PC-9 (cell line): Measurements from ENCODE around the gene NAA15. TPM values are rescaled to one million over a fixed set of nuclear protein-coding genes. Genes with fewer than 3 reads are reported as not detected.

Experiments used
- BruUV-seq: library from RNA; stranded (reverse); fragments of 400-500 nt; replicated peaks from 2 replicates; lab custom pipeline; 2021; lab: Mats Ljungman, UMichigan
- CTCF ChIA-PET: fragments of 300-600 bp; sonication (Branson Sonifier 250); formaldehyde crosslinking; loops from one replicate; lab custom pipeline; 2022; ENCODE audit warnings: antibody characterized with exemption; lab: Charles Lee
- POLR2A ChIA-PET: fragments of 300-600 bp; sonication (Branson Sonifier 250); formaldehyde crosslinking; loops from one replicate; lab custom pipeline; 2022; ENCODE audit warnings: antibody characterized with exemption; ENCODE audit not compliant: unreplicated experiment; lab: Charles Lee
- DNase-seq, 2 experiments: peaks; one replicate each; pipeline versions ENCODE4 v3.0.0 to v3.0.0-alpha.2; 2015 to 2022; ENCODE audit warnings: mixed read lengths in 1 of 2
- H2AFZ ChIP-seq: fragments of 200-600 bp; sonication (generic); 2 replicates; pipeline ENCODE4 v1.8.1; 2017; ENCODE audit warnings: antibody characterized with exemption
- H3F3A ChIP-seq: fragments of 200-600 bp; sonication (generic); 2 replicates; pipeline ENCODE4 v1.8.1; 2017; ENCODE audit warnings: antibody characterized with exemption, mild to moderate bottlenecking, low read depth; ENCODE audit not compliant: insufficient read depth
- H3K27ac ChIP-seq: fragments of 200-600 bp; sonication (generic); 2 replicates; pipeline ENCODE4 v1.6.1; 2016; ENCODE audit warnings: mixed run types
- H3K27me3 ChIP-seq: fragments of 200-600 bp; sonication (generic); 2 replicates; pipeline ENCODE4 v1.6.1; 2016; ENCODE audit warnings: low read depth, mixed run types; ENCODE audit not compliant: insufficient read depth
- H3K36me3 ChIP-seq: fragments of 200-600 bp; sonication (generic); 2 replicates; pipeline ENCODE4 v1.6.1; 2016; ENCODE audit warnings: low read depth, mixed run types
- H3K4me1 ChIP-seq: fragments of 200-600 bp; sonication (generic); replicated peaks from 2 replicates; pipeline ENCODE4 v1.6.1; 2016; ENCODE audit warnings: mixed run types; ENCODE audit not compliant: insufficient read depth
- H3K4me2 ChIP-seq: fragments of 200-600 bp; sonication (generic); 2 replicates; pipeline ENCODE4 v1.6.1; 2017; ENCODE audit warnings: mixed run types
- H3K4me3 ChIP-seq: fragments of 200-600 bp; sonication (generic); 2 replicates; pipeline ENCODE4 v1.6.1; 2016; ENCODE audit warnings: mixed run types
- H3K79me2 ChIP-seq: fragments of 200-600 bp; sonication (generic); 2 replicates; pipeline ENCODE4 v1.6.1; 2017; ENCODE audit warnings: low read depth, mixed run types
- H3K9me2 ChIP-seq: fragments of 200-600 bp; sonication (generic); 2 replicates; pipeline ENCODE4 v1.8.1; 2017; ENCODE audit warnings: mild to moderate bottlenecking; ENCODE audit not compliant: insufficient read depth
- H3K9me3 ChIP-seq: fragments of 200-600 bp; sonication (generic); 2 replicates; pipeline ENCODE4 v1.8.1; 2016; ENCODE audit warnings: low read depth; ENCODE audit not compliant: insufficient read depth
- H4K20me1 ChIP-seq: fragments of 200-600 bp; sonication (generic); 2 replicates; pipeline ENCODE4 v1.8.1; 2017; ENCODE audit not compliant: insufficient read depth
- CTCF ChIP-seq: fragments of 200-600 bp; sonication (generic); conservative IDR thresholded peaks from 2 replicates; pipeline ENCODE4 v1.6.1; 2017; ENCODE audit warnings: mixed run types, antibody characterized with exemption, mild to moderate bottlenecking, moderate library complexity
- EZH2 ChIP-seq: fragments of 200-600 bp; sonication (generic); IDR thresholded peaks from 2 replicates; pipeline ENCODE4 v1.8.0; 2017; ENCODE audit warnings: antibody characterized with exemption, low read depth
- intact Hi-C: fragments of 100-400 bp; cut with micrococcal nuclease; formaldehyde crosslinking; loops from one replicate; pipeline ENCODE4 v1.10.0; 2022; ENCODE audit not compliant: unreplicated experiment
- total RNA-seq: library from RNA; stranded (reverse); gene quantifications from 2 replicates; pipeline ENCODE4 v1.2.3, GENCODE V29; 2021

Gene NAA15
- total RNA-seq, 1 experiment from 2014 or later = 43.8 TPM

- Histone ChIP-seq H3K27ac (no peak overlapping the region), H3K9me2 (no peaks in the 10 kb centered on the region), H3K4me1 (no peaks in the 10 kb centered on the region), H4K20me1 (no peaks in the 10 kb centered on the region), H2AFZ (no peak overlapping the region), H3K4me3 (no peak overlapping the region), H3K27me3 (no peaks in the 10 kb centered on the region), H3F3A (no peaks in the 10 kb centered on the region), H3K4me2 (no peak overlapping the region), H3K9me3 (no peaks in the 10 kb centered on the region), H3K79me2 (no peaks in the 10 kb centered on the region), H3K36me3 (no peaks in the 10 kb centered on the region)
- intact Hi-C loops = no loop called here
- no peak for DNase-seq
- ChIA-PET CTCF (interaction anchor here (0.6 kb wide), 1 partner anchor 45 kb away, joined by 3 read pairs; no protein-coding TSS in a partner anchor), POLR2A (no interaction called here)
- no TSS peak for BruUV-seq
- no peak for TF ChIP-seq CTCF
- TF ChIP-seq EZH2 = no peak
Observed at GRCh38 chr4:139278912-139279759, 22.2 kb upstream of the NAA15 start.

- H3K36me3 ChIP-seq = no peaks in the 10 kb centered on the region
- H4K20me1 ChIP-seq = no peaks in the 10 kb centered on the region
- TF ChIP-seq CTCF (no peak), EZH2 (no peak)
- H3K27ac ChIP-seq = no peak within 1 kb of the TSS
- no peak for DNase-seq
- BruUV-seq = no TSS peak
- ChIA-PET CTCF (no interaction called here), POLR2A (interaction anchor here (0.7 kb wide), 1 partner anchor 20 kb away, joined by 4 read pairs; no protein-coding TSS in a partner anchor)
- H3F3A ChIP-seq = no peaks in the 10 kb centered on the region
- H3K4me1 ChIP-seq = no peaks in the 10 kb centered on the region
- H3K27me3 ChIP-seq = no peaks in the 10 kb centered on the region
- no peaks in the 10 kb centered on the region for H3K9me2 ChIP-seq
- H3K4me3 ChIP-seq = no peak within 1 kb of the TSS
- no peaks in the 10 kb centered on the region for H3K79me2 ChIP-seq
- intact Hi-C loops = no loop called here
- H3K4me2 ChIP-seq = no peak within 1 kb of the TSS
- H2AFZ ChIP-seq = no peak within 1 kb of the TSS
- H3K9me3 ChIP-seq = no peaks in the 10 kb centered on the region
Observed at GRCh38 chr4:139279760-139280620, 21.3 kb upstream of the NAA15 start, which contains the start of gene MGARP. Gene MGARP, minus strand, starts transcription at chr4:139280225. Its CDS starts 67 bp downstream, at chr4:139280158.

GRCh38 chr4:139282065-139282720, 19.1 kb upstream of the NAA15 start:
- no peak overlapping the region for H3K27ac ChIP-seq
- intact Hi-C loops = no loop called here
- no peaks in the 10 kb centered on the region for H3K36me3 ChIP-seq
- ChIA-PET CTCF (interaction anchor here (0.7 kb wide), 3 partner anchors 14 to 110 kb away, joined by 3 read pairs; no protein-coding TSS in a partner anchor), POLR2A (interaction anchor here (0.6 to 1.1 kb wide), 2 partner anchors 19 to 869 kb away, joined by 6 to 10 read pairs; no protein-coding TSS in a partner anchor)
- H2AFZ ChIP-seq = no peak overlapping the region
- H3K9me2 ChIP-seq = no peaks in the 10 kb centered on the region
- H3K4me3 ChIP-seq = no peak overlapping the region
- H4K20me1 ChIP-seq = no peaks in the 10 kb centered on the region
- H3K4me1 ChIP-seq = no peaks in the 10 kb centered on the region
- no peaks in the 10 kb centered on the region for H3F3A ChIP-seq
- no peaks in the 10 kb centered on the region for H3K9me3 ChIP-seq
- TF ChIP-seq EZH2 = no peak
- no peak for TF ChIP-seq CTCF
- no peaks in the 10 kb centered on the region for H3K79me2 ChIP-seq
- no peak for DNase-seq
- no TSS peak for BruUV-seq
- no peaks in the 10 kb centered on the region for H3K27me3 ChIP-seq
- no peak overlapping the region for H3K4me2 ChIP-seq
